Activated T-cell treated with anti-CD3 and anti-CD28 coated beads for 24 hours (primary cell): ENCODE results near the gene CENPB.
"Not testable (repeated sequence)": the region's sequence is repeated elsewhere in the genome, so short reads cannot be mapped to it uniquely, and the experiment has no call there.

Source experiments
- DNase-seq: peaks from one replicate; pipeline ENCODE4 v3.0.0-alpha.2; 2020; ENCODE audit warnings: low read depth

Gene CENPB, protein sequence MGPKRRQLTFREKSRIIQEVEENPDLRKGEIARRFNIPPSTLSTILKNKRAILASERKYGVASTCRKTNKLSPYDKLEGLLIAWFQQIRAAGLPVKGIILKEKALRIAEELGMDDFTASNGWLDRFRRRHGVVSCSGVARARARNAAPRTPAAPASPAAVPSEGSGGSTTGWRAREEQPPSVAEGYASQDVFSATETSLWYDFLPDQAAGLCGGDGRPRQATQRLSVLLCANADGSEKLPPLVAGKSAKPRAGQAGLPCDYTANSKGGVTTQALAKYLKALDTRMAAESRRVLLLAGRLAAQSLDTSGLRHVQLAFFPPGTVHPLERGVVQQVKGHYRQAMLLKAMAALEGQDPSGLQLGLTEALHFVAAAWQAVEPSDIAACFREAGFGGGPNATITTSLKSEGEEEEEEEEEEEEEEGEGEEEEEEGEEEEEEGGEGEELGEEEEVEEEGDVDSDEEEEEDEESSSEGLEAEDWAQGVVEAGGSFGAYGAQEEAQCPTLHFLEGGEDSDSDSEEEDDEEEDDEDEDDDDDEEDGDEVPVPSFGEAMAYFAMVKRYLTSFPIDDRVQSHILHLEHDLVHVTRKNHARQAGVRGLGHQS

GRCh38 chr20:3786665-3787323, at the start of gene CENPB:
TSS of gene CENPB (minus strand) at chr20:3786740. CDS start at chr20:3786483, 257 bp downstream.
- DNase-seq, result peak; percentile 87

DNA sequence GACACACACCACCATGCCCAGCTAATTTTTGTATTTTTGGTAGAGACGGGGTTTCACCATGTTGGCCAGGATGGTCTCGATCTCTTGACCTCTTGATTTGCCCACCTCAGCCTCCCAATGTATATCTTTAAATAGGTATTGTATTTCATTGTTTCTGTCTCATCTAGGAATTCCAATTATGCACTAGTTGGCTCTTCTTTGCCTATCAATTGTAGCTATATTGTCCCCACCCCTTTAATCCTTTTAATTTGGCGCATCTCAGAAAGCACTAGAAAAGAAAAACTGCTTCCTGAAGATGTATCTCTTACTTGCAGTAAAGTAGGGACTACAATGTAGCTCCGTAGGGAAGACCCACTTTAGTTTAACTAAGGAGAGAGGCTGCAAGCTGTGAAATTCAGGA, 49.6 kb upstream of the CENPB start:
- no peak for DNase-seq

- not testable (repeated sequence) for DNase-seq
These were observed 43.4 kb upstream of the CENPB start for GRCh38 chr20:3829891-3830290.

DNA sequence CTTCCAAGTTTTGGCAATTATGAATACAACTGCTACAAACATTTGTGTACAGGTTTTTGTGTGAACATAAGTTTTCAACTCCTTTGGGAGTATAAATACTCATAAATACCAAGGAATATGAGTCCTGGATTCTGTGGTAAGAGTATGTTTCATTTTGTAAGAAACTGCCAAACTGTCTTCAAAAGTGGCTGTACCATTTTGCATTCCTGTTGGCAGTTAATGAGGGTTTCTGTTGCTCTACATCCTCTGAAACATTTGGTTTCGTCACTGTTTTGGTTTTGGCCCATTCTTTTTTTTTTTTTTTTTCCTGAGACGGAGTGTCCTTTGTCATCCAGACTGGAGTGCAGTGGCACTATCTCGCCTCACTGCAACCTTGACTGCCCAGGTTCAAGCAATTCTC, 42.3 kb upstream of the CENPB start:
- DNase-seq, result no peak

GRCh38 chr20:3826420-3826819, 39.9 kb upstream of the CENPB start:
- no peak for DNase-seq

- DNase-seq, result no peak
These were observed 39.0 kb upstream of the CENPB start for GRCh38 chr20:3825526-3825925.

DNA sequence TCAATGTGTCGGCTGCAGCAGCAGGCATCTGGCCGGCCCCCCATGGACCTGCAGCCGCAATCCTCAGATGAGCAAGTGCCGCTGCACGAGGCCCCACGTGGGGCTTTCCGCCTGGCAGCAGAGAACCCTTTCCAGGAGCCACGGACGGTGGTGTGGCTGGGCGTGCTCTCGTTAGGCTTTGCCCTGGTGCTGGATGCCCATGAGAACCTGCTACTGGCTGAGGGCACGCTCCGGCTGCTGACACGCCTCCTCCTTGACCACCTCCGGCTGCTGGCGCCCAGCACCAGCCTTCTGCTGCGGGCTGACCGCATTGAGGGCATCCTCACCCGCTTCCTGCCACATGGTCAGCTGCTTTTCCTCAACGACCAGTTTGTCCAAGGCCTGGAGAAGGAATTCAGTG, 37.3 kb upstream of the CENPB start:
- no peak for DNase-seq

- no peak for DNase-seq
These were observed 35.5 kb upstream of the CENPB start for GRCh38 chr20:3821996-3822395.

- no peak for DNase-seq
These were observed 34.6 kb upstream of the CENPB start for GRCh38 chr20:3820901-3821727.

- peak; percentile 86 for DNase-seq
These were observed 33.7 kb upstream of the CENPB start, which contains the start of gene AP5S1 for GRCh38 chr20:3820048-3820900. TSS of gene AP5S1 (plus strand) at chr20:3820547. CDS start at chr20:3822118, 1,571 bp downstream.

DNA sequence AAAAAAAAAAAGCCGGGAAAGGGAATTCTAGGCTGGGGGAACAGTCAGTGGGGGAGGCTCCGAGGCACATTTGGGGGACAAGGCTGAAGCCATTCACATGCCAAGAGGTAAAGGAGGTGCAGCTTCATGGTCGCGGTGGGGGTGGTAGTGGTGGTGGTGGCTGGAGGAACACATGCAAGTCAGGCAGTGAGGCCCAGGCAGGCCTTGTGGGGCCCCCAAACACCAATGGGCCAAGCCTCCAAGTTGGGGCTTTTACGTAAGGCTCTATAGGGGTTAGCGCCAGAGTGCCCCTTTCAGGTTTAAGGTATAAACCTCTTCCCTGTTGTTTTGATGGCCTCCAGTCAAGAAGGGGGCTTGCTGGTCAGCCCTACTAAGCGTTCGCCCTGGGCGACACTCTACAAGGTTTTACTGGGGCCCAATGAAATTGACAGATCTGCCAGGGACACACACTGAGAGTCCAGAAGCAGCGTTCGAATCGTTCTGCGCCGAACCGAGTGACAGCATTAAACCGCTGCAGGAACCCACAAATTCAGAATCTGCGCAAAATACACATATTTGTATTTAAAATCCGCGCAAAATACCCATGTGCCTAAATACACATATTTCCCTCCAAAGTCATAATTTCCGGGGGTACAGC, 33.0 kb upstream of the CENPB start:
- DNase-seq, result no peak

DNA sequence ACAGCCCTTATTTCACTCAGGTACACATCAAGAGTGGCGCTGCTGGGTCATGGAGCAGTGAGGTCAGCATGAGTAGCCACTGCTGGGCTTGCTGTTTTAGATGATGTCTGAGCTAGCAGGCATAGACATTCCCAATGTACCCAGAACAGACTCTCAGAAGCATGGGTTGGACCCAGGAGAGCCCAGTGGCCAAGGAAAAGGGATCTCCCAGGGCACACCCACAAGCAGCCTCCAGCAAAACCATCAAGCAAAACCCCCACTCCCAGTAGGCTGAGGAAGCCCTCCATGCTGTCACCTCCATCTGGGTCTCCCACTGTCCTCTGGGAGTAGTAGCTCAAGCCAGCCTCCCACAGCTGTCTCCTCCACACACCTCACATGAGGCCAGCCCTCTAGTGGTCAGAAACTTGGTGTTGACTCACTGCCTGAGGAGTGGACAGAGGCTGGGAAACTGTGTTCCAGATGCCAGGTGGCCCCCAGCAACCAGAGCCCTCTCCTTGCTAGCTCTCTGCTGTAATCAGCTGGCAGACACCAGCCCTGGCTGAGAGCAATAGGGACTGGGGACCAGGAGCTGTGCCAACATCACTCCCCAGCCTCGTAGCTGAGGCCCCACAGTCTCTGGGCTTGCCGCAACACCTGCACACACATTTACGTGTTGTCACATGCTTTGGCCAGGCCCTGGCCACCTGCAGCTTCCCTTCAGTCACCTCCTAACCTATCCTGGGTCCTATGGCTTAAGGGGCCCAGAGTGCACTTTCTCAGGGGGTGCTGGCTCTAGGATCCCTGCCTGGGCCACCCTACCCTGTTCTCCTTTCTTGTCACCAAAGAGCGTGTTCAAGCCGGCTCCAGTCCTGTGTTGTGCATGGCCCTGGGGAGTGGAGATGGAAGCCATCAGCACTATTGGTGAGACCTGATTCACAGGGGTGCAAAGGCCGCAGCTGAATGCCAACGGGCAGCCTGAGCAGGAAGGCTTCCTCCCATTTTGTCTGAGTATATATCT, 31.9 kb upstream of the CENPB start:
- DNase-seq, result no peak

GRCh38 chr20:3815703-3816315, 29.3 kb upstream of the CENPB start:
- DNase-seq, result no peak

- DNase-seq, result no peak
These were observed 28.5 kb upstream of the CENPB start for GRCh38 chr20:3814928-3815495.

DNA sequence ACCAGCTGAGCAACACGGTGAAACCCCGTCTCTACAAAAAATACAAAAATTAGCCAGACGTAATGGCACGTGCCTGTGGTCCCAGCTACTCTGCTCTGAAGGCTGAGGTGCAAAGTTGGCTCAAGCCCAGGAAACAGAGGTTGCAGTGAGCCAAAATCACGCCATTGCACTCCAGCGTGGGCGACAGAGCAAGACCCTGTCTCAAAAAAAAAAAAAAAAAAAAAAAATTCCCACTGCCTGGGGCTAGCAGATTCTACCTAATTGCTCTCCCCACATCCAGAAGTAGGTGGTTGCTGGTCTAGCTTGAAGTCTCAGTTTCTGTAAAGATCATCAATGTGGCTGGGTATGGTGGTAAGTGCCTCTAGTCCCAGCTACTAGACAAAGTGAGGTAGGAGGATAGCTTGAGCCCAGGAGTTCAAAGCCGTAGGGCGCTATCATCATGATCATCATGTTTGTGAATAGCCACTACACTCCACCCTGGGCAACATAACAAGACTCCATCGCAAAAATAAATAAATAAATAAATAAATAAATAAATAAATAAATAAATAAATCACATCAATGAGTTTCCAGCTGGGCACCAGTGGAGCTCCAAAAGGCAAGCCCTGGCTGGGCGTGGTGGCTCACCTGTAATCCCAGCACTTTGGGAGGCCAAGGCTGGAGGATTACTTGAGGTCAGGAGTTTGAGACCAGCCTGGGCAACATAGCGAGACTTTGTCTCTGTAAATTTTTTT, 27.5 kb upstream of the CENPB start:
- no peak for DNase-seq

DNA sequence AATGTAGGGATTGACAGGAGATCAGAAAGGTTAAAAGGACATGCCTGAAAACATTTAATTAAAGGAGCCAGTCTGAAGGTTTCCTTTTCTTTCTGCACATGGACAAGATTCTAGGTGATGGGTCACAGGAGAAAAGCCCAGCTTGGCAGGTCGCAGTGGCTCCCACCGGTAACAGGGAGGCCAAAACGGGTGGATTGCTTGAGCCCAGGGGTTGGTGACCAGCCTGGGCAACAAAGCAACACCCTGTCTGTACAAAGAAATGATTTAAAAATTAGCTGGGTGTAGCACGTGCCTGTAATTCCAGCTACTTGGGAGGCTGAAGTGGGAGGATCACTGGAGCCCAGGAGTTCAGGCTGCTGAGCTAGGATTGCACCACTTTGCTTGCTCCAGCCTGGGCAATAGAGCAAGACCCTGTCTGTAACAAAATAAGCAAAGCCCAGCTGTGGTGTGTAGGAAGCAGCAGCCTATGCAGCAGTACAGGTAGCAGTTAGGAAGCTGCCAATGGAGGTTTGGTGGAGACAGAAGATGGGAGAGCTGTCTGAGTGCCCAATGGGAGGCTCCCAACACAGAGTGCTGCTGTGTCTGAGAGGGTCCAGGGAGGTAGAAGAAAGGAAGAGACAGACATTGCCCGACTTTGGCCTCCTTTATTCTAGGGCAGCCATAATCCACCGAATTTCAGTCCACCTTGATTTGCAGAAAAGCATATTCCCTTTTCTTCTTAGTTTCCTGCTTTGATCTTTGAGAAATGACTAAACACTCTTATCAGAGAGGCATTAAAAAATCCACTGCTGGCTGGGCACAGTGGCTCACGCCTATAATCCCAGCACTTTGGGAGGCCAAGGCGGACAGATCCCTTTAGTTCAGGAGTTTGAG, 26.7 kb upstream of the CENPB start:
- DNase-seq, result no peak

DNA sequence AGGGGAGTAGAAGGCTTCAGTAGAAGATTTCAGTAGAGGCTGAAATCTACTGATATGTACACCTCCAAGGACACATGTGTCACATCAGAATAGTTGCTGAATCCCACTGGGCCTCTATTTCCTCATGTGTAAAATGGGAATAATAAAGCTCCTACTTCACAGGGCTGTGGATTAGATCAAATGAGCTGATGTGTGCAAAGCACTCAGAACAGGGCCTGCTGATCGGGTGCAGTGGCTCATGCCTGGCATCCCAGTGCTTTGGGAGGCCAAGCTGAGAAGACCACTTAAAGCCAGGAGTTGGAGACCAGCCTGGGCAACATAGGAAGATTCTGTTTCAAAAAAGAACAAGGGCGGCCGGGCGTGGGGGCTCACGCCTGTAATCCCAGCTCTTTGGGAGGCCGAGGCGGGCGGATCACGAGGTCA, 25.7 kb upstream of the CENPB start:
- no peak for DNase-seq
